Stimulated activated CD4-positive, alpha-beta T cell treated with anti-CD3 and anti-CD28 coated beads, Interleukin-12 subunit alpha, Interleukin-12 subunit beta, amount 100 ng/mL, for 24 hours (primary cell): ENCODE results near the gene CGRRF1.
A peak's percentile ranks its signal among the peaks of the same experiment; 100 is the strongest.

Source experiments
- DNase-seq, 2 experiments: peaks; one replicate each; pipeline ENCODE4 v3.0.0-alpha.2; 2020; ENCODE audit warnings: low read depth in 2 of 2

Gene CGRRF1, protein sequence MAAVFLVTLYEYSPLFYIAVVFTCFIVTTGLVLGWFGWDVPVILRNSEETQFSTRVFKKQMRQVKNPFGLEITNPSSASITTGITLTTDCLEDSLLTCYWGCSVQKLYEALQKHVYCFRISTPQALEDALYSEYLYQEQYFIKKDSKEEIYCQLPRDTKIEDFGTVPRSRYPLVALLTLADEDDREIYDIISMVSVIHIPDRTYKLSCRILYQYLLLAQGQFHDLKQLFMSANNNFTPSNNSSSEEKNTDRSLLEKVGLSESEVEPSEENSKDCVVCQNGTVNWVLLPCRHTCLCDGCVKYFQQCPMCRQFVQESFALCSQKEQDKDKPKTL

DNA sequence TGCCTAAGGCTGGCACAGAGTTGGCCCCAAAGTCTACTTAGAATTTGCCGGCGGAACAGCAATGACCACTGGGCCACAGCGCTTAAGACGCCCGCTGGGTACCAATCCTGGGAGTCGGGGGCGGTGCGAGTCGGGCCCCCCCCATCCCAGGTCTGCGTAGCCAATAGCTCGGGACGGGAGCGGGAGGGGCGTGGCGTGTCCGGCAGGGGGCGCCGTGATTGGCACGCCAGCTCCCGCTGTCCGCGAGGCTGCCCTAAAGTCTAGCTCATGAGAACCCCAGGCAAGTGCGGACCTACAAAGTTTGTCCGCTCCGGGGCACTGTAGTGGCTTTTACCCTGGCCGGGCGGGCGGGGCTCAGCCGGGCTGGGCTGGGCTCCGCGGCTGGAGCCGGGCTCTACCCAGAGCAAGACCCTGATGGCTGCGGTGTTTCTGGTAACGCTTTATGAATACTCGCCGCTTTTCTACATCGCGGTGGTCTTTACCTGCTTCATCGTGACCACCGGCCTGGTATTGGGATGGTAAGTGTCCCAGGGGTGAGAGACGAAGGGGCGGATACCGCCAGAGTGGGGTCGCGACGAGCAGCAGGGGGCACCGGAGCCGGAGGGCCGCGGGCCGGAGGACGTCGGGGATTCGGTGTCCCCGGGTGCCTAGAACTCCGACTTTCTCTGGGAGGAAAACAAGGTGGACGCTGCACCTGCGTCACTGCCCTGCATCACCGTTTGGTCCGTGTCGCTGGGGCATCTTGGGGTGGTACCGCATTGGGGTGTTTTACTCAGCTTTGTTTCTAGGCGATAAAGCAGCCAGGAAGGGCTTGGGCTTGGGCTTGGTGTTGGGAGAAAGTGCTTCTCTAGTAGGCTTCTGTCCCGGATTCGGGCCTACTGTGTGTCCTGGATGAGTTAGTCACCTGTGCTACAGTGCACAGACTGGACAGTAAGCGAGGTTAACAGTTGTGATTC lies at the start of gene CGRRF1:
Gene CGRRF1 (plus strand): TSS at position 361 of the 956 bp plus-strand sequence. CDS start 54 bp downstream, at position 415.
- DNase-seq: peak; percentile 89 to 97

DNA sequence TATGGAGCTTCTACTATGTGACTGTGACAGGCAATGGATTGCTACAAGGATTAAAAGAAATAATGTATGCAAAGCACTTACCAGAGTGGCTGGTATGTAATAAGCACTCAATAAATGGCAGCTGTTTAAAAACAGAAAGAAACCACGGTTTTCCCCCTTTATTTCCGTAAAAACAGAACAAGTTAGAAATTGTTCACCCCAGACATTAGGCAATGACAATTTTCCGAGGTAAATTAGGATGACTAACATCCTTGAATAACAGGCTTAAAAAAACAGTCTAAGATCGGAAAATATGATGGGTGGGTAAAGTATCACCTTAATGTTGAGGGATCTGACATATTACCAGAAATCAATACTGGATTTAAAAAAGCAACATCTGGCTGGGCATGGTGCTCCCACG lies 47.7 kb upstream of the CGRRF1 start:
- DNase-seq: no peak

DNA sequence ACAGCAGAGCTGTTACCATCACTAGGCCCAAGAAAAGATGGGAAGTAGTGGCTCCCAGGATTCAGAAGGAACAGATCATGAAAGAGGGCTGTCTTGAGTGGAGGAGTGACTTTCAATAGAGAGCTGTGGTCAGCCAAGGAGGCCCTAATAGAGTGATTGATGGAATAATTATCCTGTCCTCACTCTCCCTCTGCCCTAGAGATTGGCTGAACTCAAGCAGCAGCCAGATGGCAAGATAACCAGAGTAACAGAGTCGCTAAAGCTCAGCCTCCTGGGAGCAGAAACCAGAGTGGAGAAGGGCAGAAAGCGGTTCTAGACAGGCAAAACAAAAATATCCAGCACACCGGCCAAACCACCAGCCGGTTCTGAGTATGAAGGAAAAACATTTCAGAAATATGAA lies 44.1 kb upstream of the CGRRF1 start:
- no peak for DNase-seq

DNA sequence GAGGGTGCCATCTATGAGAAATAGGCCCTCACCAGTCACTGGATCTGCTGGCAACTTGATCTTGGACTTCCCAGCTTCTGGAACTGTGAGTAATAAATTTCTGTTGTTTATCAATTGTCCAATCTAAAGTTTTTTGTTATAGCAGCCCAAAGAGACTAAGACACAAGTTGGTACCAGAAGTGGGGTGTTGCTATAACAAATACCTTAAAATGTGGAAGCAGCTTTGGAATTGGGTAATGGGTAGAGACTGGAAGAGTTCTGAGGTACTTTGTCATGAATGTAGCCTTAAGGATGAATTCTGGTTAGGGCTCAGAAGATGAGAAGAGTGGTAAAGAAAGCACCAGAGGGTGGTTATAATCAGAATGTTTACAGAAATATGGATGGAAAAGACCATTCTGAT lies 42.4 kb upstream of the CGRRF1 start:
- DNase-seq: no peak

DNA sequence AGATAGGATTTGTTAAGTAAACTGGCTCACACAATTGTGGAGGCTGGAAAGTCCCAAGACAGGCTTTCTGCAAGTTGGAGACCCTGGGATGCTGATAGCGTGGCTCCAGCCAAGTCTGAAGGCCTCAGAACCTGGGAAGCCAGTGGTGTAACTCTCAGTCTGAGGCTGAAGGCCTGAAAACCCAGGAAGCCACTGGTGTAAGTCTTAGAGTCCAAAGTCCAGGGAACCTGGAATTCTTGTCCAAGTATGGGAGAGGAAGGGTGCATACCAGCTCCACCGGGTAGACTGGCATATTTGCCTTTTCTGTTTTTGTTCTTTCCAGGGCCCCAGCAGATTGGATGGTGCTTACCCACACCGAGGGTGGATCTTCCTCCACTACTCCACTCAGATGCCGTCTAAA lies 39.0 kb upstream of the CGRRF1 start:
- no peak for DNase-seq

DNA sequence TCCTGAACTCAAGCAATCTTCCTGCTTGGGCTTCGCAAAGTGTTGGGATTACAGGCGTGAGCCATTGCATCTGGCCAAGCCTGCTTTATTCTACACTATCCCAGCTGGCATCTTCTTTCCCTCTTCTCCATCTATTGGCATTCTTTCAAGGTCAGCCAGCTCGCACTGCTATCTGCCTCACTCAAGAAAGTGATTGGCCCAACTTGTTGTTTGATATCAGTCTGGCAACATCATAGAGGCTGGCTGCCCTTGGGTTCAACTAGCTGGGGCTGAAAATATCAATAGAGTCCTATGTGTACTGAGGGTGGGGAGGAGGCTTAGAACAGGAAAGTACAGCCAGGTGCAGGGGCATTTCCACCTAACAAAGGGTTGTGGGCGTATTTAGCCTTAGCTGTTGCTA lies 38.1 kb upstream of the CGRRF1 start:
- DNase-seq: no peak

DNA sequence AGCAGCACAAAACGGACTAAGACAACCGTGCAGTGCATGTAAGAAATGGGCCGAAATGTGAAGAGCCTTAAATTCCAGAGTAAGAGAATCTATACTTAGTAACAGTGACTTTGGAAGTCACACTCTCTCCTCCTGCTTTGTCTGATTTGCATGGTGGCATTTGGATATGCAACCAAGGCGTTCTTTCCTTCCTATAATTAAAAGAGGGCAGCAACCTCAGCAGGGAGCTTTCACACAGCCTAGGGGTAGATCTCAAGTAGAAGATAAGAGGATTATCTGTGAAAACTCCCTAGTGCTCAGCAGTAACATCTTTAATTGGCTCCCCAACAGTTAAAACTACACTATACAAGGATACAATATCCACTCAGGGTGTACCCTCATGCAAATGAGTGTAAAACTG lies 37.4 kb upstream of the CGRRF1 start:
- no peak for DNase-seq

DNA sequence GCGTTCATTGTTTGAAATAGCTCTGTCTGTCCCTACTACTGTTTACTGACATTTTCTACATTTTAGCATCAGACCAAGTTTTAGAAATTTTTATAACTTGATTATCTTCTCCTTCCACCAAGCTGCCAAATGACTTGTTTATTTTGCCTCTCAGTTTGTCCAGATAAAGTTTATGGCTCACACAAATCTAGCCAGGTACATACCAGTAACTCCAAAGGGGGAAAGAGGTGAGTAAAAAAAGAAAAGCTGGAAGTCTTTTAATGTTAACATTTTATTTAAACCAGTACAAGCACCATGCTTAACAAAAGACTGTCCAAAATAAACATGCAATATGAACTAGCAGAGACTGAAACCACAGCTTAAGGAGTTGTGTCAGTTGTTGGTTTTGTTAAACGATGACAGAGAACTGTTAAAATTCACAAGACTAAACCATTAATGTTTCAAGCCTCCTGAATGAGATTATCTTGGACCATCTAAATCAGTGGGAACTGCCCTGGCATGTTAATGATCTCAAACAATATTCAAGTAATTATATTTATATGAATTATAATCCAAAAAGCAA lies 35.4 kb upstream of the CGRRF1 start:
- no peak for DNase-seq

DNA sequence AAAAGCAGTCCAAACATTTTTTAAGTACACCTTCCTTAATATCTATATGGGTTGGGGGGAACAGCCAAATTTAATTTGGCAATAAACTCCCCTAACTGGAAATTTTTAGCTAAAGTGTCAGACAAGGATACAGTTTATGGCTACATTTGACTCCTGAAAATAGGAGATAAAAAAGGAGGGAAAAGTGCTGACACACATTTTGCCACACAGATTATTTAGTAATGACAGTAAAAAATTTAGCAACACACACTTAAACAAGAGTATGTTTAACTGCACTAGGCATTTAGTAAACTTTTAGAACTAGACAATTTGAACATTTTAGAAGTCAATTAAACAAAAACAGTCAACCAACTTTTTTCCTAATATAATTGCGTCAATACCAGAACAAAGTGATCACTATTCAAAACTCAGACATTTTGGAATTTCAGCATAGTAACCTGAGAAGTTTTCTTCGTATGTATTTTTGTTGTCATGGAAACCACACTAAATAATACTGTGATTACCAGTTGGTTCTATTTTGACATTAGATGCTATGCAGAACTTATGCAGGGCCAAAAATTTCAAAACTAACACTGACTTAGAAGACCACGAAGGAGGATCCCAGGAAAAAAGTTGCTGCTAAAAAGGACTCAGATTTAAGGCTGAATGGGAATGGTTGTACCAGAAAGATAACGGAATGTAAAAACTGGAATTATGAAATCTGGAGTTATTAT lies 34.4 kb upstream of the CGRRF1 start:
- DNase-seq: no peak

DNA sequence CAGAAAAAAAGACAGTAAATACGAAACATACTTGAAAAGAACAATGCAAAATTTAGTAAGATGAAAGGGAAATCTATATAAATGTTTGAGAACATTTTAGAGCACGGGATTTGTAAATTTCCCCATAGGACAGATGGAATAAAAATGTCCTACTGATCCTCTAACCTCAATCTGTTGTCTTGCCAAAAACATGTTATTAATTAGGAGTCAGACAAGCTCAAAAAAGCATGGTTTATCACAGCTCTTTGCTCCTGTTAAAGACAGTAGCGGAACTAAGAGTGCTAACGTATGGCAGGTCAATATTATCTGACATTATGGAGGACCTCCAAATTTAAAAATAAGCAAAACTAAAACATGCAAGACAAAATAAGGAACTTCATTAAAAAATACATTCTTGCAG lies 33.8 kb upstream of the CGRRF1 start:
- DNase-seq: no peak

DNA sequence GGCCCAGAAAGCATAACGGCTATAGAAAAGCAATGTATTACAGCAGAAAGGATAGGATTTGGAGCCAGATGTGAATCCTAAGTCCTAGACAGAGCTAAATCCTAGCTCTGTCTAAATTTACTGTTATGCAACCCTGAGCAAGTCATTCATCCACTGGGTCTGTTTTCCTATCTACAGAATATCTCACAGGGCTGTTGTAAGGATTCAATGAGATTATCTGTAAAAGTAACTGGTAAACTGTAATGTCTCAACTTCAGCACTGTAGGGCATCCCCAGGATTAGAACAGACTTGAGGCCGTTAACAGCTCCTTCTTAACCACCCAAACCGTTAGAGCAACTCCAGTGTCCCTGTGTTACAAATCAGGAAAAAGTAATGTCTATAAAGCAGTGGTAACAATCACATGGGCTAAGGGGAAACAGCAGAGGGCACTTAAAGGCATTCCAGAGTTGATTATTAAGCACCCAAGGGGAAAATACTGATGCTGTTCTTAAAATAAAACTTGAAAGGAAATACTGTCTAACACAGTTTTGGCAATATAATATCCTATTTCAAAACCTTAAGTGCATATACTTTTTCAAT lies 31.0 kb upstream of the CGRRF1 start:
- no peak for DNase-seq

DNA sequence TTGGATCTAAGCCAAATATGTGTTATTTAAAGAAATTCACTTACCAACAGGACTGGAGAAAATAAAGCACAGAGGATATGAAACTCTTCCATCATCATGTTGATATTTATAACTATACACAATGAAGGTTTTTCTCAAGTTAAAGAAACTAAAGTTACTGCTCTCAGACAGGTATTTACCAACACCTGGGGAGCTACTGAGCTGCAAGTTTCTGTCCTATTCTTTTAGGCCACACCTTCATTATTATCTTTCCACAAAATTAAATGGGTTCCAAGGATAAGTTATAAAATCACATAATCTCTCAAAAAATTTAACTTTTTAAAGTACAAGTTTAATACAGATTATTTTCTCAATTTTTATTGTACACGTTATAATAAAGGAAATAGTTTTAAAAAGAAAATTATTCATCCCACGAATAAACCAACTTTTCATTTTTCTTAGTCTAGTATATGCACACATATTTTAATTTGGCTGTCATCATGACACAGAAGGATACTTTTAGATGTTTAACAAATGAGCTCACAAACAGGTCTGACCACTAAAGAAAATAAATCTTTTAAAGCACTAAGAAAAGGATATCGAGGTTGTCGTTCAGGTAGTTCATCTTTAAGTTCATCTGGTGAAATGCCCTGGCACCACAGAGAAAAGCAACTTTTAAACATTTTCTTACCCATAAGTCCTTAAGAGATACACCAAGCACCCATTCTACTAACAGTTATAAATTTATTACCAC lies 28.7 kb upstream of the CGRRF1 start:
- DNase-seq: no peak

DNA sequence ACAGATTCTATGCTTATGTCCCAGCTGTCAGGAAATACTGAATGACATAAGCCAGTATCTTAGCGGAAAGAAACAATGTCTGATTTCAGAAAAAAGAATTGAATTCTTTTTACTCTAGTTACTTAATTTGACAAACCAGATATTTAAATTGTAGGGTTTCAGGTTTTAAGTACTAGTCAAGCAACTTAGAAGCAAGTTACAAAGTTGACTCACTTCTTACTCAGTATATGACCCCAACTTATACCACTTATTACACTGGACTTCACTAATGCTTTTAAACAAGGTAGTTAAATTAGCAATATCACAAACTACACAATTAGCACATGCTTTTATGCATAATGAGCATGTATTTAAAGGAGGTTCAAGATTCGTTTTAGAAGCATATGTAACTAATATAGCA lies 28.0 kb upstream of the CGRRF1 start:
- no peak for DNase-seq

DNA sequence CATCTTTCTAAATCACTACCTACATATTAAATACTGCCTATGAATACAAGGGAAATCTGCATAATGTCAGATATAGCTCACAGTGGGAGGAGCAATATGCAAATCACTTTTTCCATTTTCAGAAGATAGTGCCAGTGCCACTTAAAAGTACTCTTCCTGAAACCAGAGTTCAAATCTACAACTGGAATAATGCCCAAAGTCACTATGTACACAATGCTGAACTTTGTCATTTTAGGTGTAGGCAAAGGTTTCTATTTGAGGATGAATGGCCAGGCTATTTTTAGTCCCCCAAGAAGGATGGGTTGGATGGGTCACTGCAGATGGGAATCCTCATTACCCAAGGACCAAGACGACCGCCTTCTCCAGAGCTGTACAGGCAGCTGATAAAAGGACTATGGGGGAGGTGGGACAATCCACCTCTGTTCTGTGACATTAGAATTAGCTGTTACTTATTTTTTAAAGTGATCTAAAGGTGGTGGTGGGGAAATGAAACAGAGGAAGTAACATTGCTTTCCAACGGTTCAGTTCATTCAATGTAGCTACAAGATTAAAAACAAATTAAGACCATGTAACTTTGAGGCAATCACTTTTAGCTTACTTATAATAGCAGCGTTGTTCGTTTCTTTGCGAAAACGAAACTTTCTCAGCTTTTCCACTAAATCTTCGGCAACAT lies 26.5 kb upstream of the CGRRF1 start:
- DNase-seq: no peak

DNA sequence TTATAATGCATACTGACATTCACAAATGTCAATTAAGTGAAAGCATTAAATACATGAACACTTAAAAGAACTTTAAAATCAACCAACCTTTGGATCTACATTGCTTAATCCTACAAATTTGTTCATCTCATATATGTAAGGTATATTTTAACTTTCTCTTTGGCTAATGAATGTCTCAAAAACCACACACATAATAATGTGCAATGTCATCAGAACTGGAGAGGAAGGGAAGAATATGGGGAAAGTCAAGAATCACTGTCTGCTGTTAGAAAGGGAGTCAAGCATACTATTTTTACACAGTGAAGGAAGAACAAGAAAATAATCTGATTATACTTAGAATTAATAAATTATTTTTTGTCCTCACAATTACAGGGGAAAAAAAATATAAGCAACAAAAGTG lies 25.9 kb upstream of the CGRRF1 start:
- DNase-seq: no peak

DNA sequence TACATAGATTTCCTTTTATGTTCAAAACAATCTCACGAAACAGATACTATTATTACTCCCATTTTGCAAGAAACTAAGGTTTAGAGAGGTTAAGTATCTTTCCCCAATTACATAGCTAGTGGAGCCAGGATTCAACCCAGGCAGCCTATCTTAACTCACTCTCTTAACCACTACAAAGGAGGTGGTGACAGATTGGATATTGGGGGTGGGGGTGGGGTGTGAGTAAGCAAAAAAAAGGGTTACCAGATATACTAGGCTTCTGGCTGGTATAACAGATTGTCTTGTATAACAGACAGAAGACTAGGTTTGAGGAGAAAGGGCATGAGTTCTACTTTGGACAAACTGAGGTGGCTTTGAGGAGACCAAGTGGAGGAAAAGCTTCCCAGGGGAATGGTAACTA lies 23.0 kb upstream of the CGRRF1 start:
- DNase-seq: no peak

DNA sequence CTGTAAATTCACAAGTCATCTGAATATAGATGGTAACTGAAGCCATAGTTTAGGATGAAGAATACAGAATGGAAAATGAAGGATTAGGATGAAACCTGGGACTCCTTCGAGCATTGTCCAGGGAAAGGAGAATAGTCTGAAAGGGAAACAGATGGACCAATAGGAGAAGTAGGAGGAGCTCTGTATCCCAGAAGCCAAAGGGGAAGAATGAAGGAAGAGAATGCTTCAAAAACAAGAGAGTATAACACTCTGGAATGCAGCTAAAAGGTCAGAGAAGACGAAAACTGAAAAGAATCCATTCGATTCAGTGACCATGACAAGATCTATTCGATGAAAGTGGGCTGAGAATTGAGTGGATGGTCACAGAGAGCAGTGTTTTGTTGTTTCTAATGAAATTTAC lies 21.9 kb upstream of the CGRRF1 start:
- no peak for DNase-seq

DNA sequence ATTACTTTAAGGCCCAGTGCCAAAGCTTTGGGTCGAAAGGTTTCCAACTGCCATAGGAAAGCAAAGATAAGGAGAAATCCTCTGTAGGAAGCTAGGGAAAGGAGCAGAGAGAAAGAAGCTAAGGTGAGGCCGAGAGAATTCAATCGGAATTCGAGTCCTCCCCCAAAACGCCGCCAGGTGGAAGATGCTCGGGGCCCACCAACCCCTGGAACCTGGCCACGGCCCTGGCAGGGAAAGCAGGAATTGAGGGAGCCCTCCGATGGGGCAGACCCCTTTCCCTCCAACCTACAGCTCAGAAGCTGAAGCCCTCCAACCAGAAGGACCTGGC lies 21.4 kb upstream of the CGRRF1 start:
- DNase-seq: peak in 1 of 2 experiments; percentile 26

DNA sequence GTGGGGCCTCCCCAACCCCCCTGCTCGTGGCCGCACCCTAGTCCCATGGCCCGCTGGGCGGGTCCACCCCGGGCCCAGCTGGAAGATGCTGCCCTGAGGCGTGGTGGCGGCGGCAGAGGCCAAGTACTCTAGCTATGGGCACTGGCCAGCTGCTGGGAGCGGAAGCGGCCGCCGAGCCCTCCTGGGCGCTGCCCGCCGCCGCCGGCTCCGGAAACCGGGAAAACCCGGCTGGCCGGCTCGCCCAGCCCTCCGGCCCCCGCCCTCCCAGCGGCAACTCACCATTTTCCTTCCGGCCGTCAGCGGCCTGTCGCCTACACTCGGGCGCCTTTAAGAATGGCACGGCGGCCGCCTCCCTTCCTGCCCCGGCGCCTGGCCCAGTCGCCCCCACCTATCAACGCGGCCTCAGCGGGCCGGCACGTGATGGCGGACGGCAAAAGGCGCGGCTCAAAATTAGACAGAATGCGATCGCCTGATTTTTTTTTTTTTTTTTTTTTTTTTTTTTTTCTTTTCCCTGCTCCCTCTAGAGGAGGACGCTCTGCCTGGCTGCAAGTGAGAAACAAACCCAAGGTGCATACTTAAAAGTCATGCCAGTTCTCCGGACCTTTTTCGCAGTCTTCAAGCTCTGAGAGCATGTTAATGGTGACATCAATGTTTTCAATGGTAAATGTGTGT lies 20.9 kb upstream of the CGRRF1 start, which contains the start of gene GMFB:
Gene GMFB (minus strand): TSS at position 335 of the 672 bp plus-strand sequence. CDS start 53 bp downstream, at position 282.
- DNase-seq: peak; percentile 71 to 81

DNA sequence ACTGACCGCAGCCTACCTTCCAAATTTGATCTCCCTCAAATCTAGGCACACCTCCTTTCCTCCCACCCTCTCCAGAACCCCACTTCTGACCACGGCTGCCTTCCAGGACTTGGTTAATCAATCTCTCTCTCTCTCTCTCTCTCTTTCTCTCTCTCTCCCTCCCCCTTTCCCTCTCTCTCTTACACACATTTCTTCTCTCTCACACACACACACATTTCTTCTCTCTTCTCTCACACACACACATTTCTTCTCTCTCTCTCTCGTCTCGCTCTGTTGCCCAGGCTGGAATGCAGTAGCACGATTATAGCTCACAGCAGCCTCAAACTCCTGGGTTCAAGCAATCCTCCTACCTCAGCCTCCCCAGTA lies 20.4 kb upstream of the CGRRF1 start:
- no peak for DNase-seq
